IPS-NIHi7 (cell line): ENCODE measurements around the gene TUBA4A.

Source experiments
- DNase-seq: peaks from one replicate; pipeline ENCODE4 v3.0.0; 2012; ENCODE audit warnings: mixed read lengths; ENCODE audit errors: extremely low spot score

The TUBA4A gene

DNA sequence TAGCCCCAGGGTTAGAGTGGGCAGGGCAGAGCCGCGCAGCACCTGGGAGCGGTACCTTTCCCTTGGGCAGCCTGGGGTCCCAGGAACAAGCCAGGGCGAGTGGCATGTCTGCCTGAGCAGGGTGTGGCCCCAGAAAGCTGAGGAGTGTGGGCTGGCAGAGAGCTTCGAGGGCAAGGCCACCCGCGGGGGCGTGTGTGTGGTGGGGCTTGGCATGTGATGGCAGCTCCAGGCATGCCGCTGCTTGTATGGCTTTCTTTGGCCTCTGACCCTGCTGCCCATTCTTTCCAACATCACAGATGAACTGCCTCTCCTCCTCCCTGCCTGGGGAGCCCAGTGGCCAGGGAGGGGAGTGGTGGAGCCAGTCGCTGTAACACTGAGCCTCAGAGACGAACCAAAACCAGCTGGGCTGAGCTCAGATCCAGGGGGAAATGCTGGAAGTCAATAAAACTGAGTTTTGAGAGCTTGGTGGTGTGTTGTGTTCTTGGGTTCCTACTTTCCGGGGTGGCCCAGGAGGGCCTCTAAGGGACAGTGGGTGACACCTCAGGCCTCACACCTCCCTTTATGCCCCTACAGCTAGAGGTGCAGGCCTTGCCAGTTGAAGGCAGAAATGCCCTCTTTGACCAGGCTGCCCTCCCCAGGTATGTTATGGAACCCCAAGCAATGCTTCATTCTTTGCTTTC lies 32.9 kb upstream of the TUBA4A start:
- DNase-seq, result no peak

DNA sequence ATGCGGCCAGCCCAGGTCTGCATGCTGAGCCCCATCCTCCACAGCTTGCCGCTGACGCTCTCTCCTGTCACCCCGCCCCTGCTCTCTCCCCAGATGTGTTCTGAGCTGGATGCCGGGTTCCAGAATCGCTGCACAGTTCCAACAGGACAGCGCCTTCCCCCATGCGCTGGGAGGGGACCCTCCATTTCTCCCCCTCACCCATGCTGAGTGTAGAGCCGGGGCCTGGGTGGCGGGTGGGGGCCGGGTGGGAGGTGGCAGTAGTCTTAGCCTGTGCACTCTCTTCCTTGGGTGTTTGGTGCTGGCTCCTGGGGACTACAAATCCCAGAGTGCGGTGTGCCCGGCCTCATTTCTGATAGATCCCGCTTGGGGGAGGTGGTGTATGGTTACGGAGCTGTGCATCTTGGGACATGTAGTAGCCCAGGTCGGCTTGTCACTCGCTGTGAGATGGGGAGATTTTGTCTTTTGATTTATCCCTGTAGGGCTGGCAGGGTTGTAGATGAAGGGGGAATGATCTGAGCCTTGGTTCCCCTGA lies 32.2 kb upstream of the TUBA4A start:
- peak; percentile 77 for DNase-seq

GRCh38 chr2:219285373-219285735 lies 31.6 kb upstream of the TUBA4A start:
- no peak for DNase-seq

DNA sequence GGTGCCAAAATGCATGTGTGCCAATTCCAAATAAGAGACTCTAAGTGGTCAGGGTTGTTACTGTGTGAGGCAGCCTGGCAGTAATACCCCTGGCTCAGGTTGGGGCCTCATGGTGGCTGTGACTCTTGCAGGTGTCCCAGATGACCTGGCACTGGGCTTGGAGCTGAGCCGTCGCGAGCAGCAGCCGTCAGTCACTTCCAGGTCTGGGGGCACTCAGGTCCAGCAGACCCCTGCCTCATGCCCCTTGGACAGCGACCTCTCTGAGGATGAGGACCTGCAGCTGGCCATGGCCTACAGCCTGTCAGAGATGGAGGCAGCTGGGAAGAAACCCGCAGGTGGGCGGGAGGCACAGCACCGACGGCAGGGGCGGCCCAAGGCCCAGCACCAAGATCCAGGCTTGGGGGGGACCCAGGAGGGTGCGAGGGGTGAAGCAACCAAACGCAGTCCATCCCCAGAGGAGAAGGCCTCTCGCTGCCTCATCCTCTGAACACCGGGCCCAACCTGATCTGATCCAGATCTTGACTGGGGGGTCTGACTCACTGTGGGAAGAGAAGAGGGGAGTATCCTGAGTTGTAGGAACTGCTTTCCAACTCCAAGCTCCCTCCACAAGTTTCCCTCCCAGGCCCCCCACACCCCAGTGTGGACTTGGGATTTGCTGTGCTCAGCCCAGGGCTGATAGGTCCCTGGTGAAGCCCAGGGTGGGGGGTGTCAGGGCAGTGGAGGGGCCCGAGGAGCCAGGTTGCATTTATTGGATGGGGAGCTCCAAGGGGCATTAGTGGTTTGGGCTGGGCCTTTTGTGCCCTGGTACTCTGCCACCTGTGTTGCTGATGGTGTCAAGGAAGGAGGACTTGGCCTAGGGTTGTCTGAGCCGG lies 31.0 kb upstream of the TUBA4A start:
- no peak for DNase-seq

DNA sequence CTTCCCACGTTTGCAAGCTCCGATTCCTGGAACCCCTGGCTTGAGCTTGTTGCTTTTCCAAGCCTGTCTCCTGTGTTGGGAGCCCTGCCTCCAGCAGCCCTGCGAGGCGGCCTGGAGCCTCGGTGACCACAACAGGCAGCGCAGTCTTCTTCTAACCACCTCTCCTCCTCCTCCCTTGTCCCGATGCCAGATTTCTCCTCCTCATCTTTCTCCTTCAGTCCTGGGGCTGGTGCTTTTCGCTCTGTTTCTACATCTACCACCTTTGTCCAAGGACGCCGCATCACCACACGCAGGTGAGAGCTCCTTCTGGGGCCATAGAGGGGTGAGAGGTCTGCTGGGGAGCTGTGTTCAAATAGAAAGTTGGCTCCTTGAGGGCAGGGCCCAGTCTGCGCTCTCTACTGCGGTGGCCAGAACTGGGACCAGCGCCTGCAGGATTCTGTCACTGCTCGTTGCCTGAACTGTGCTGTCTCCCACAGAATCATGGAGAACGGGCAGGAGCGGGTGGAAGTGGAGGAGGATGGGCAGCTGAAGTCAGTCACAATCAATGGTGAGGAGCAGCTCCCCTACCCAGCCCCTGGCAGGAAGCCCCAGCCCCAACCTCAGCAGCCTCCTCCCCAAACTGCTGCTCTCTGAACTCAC lies 29.3 kb upstream of the TUBA4A start:
- no peak for DNase-seq

- no peak for DNase-seq
Measured at GRCh38 chr2:219282375-219282774, 28.7 kb upstream of the TUBA4A start.

DNA sequence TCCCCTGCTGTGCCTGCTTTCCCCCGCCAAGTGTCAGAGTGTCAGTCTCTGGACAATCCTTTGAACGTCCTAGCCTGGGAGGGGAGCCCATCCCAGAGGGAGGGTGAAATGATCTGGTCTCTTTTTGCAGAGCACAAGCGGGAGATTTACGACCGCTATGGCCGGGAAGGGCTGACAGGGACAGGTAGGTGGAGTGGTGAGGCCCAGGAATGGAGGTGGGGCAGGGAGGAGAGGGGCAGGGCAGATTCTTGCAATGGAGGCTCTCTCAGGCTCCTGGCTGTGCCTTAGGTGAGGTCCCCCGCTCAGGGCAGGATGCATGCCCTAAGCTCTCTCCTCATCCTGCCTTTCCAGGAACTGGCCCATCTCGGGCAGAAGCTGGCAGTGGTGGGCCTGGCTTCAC lies 27.9 kb upstream of the TUBA4A start:
- DNase-seq, result no peak

GRCh38 chr2:219280651-219281050 lies 26.9 kb upstream of the TUBA4A start:
- no peak for DNase-seq

- no peak for DNase-seq
Measured at GRCh38 chr2:219279916-219280516, 26.3 kb upstream of the TUBA4A start.

DNA sequence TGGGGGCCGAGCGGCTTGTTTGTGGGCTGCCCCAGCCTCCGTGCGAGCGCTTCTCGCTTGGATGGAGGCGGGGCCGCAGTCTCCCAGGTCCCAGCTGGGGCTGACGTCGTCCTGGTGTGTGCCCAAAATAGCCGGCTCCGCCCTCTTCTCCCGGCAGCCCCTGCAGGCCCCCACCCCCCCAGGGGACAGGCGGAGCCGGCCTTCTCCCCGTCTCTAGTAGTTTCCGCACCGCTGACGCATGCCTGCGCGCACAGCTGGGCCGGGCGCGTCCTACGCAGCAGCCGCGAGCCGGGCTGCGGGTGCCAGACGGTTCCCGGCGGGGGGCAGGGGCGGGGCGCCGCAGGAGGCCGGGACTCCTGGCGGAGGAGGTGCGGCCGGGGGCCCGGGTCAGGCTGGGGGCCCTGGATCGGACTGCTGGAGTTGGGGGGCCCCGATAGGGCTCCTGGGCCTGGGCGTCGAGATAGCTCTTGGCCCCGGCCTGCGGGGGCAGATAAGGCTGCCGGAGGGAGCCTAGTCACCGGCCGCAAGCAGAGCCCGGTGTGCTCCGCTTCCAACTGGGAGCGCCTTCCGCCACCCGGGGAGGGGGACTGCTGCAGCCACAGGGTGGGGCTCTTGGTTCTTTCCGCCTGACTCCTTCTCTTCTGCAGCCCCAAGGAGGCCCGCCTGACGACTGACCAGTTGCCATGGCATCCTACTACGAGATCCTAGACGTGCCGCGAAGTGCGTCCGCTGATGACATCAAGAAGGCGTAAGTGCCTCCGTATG lies 25.6 kb upstream of the TUBA4A start, which contains the start of gene DNAJB2:
Gene DNAJB2 (plus strand): TSS at position 216 of the 765 bp plus-strand sequence. CDS start 468 bp downstream, at position 684.
- DNase-seq, result peak; percentile 98

- DNase-seq, result no peak
Measured at GRCh38 chr2:219278655-219279150, 25.0 kb upstream of the TUBA4A start.

GRCh38 chr2:219277703-219278654 lies 24.3 kb upstream of the TUBA4A start:
- peak; percentile 84 for DNase-seq

DNA sequence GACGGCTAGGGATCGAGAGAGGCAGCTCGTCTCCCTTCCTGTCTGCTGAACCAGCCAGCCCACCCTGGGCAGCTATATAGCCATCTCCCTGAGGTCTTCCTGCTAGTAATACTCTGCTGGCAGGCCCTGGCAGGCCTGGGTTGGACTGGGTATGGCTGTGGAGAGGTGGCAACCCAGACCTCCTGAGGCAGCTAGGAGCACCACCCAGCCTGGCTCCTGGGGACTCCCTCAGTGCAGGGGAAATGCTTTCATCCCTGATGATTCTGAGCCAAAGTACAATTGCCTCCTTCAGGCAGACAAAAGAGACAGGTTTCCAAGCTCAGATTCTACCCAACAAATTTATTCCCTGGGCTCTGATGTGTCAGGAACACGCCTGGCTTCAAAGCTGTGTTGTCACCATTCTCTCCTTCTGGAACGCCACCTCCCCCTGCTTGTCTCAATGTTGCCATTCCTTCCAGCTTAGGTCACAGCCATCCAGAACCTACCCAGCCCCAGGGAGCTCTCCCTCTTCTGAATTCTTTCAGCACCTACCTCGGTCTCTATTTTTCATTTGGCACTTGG lies 20.7 kb upstream of the TUBA4A start:
- DNase-seq, result peak; percentile 78

- DNase-seq, result no peak
Measured at GRCh38 chr2:219273937-219274336, 20.2 kb upstream of the TUBA4A start.

DNA sequence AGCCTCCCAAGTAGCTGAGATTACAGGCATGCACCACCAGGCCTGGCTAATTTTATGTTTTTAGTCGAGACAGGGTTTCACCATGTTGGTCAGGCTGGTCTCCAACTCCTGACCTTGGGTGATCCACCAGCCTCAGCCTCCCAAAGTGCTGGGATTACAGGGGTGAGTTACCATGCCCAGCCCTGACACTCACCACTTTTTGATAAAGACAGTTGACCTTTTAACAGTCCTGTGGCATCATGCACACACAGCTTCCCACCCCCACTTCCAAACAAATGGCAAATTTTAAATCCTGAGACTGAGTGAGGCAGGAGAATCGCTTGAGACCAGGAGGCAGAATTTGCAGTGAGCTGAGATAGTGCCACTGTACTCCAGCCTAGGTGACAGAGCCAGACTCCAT lies 19.3 kb upstream of the TUBA4A start:
- no peak for DNase-seq

DNA sequence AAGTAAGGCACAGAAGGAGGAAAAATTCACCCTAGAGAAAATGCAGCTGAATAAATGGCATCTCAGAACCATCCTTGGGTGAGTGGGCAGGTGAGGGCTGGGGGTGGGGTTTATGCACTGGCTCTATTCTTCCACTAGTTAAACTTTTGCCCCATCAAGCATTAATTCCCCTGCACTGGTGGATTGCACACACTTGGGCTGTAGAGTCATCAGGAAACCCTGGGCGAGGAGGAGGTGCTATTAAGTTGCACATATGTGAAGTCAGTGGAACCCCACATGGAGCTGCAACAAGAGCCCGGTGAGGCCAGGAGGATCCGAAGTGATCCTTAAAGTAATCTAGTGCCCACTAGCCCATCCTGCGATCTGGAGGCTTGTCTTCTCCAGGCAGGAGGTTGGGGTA lies 18.6 kb upstream of the TUBA4A start:
- DNase-seq, result no peak

DNA sequence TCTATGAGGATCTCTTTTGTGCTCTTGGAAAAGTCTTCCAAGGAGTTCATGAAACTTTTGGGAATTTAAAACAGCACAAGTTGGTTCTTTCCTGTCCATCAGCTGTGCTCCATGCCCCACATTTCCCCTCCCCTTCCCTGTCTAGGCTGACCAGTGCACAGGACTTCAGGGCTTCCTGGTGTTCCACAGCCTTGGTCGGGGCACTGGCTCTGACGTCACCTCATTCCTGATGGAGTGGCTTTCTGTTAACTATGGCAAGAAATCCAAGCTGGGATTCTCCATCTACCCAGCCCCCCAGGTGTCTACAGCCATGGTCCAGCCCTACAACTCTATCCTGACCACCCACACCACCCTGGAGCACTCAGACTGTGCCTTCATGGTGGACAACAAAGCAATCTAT lies 17.3 kb upstream of the TUBA4A start:
- no peak for DNase-seq

DNA sequence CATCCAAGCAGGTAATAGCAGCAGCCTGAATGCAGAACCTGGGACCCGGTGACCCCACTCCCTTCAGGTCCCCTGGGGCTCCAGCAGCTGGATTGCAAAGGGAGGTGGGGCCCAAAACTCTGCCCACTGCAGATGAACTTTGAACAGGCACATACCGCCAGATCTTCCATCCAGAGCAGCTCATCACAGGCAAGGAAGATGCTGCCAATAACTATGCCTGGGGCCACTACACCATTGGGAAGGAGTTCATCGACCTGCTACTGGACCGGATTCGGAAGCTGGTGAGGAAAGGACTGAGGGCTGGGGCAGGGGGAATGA lies 16.3 kb upstream of the TUBA4A start:
- DNase-seq, result no peak

GRCh38 chr2:219269362-219270054 lies 15.8 kb upstream of the TUBA4A start:
- no peak for DNase-seq
